Activated T-cell treated with anti-CD3 and anti-CD28 coated beads, Interleukin-2, amount 50 U/mL, for 48 hours (primary cell): Measurements from ENCODE around the gene AURKAIP1.
A peak's percentile ranks its signal among the peaks of the same experiment; 100 is the strongest.

ENCODE experiments used
- DNase-seq, 2 experiments: peaks; one replicate each; pipeline ENCODE4 v3.0.0-alpha.2; 2020

The AURKAIP1 gene

DNA sequence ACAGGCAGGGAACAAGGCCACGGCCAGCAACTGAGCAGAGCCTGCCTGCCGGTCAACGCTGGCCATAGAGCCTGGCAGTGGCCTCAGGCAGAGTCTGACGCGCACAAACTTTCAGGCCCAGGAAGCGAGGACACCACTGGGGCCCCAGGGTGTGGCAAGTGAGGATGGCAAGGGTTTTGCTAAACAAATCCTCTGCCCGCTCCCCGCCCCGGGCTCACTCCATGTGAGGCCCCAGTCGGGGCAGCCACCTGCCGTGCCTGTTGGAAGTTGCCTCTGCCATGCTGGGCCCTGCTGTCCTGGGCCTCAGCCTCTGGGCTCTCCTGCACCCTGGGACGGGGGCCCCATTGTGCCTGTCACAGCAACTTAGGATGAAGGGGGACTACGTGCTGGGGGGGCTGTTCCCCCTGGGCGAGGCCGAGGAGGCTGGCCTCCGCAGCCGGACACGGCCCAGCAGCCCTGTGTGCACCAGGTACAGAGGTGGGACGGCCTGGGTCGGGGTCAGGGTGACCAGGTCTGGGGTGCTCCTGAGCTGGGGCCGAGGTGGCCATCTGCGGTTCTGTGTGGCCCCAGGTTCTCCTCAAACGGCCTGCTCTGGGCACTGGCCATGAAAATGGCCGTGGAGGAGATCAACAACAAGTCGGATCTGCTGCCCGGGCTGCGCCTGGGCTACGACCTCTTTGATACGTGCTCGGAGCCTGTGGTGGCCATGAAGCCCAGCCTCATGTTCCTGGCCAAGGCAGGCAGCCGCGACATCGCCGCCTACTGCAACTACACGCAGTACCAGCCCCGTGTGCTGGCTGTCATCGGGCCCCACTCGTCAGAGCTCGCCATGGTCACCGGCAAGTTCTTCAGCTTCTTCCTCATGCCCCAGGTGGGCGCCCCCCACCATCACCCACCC is 43.7 kb downstream of the AURKAIP1 start, which contains the start of gene TAS1R3:
TAS1R3 (plus strand) TSS at position 213 of the 898 bp plus-strand sequence; CDS start at position 279, 66 bp downstream.
- no peak for DNase-seq

DNA sequence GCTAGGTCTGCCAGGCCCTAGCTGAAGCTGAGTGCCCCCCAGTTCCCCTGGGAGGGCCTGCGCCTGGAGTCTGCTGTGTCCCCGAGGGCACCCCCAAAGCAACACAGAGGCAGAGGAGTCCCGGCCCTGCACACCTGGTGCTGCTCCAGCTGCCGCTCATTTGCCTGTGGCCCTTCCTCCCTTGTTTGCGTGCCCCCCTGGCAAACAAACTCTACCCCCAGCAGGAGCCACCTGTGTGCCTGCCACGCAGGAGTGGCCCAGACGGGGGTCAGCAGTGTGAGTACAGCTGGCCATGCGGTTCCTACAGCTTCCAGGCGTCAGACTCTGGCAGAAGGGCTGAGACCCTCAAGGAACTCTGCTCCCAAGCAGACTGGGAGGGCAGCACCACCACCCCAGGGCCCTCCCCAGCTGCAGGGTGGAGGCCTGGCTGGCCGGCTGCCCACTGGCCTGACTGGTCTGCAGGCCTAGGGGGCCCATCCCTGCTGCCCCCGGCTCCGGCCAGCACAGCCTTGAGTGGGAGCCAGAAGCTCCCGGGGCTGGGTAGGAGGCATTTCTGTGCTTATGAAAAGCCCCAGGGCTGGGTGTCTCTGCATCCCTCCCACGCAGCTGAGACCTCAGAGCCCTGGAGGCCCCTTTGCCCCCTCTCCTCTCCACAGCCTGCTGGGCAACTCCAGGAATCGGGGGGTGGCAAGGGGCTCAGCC is 44.5 kb downstream of the AURKAIP1 start:
- no peak for DNase-seq

DNA sequence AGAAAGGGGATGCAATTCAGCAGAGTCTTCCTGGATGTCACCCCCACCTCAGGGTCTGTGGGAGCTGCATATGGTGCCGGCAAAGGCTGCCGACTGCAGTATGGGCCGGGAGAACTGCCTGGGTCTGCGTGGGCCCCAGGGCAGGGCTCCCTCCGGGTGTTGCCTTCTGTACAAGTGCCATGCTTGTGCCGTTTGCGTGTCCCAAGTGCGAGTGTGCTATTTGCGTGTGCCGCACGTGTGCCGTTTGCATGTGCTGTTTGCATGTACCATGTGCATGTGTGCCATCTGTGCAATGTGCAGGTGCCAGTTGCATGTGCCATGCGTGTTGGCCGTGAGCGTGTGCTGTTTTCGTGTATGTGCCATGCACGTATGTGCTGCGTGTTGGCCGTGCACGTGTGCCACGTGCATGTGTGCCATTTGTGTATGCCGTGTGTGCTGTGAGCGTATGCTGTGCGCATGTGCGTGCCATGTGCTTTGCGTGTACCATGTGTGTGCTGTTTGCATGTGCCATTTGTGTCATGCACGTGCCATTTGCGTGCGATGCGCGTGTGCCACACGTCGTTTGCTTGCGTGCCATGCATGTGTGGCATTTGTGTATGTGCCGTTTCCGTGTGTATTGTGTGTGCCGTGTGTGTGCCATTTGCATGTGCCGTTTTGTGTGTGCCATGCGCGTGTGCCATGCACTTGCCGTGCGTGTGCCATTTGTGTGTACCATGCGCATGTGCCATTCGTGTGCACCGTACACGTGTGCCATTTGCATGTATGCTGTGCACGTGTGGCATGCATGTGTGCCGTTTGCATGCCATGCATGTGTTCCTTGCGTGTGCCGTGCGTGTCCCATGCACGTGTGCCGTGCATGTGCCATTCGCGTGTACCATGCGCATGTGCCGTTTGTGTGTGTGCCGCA is 45.5 kb downstream of the AURKAIP1 start:
- no peak for DNase-seq

DNA sequence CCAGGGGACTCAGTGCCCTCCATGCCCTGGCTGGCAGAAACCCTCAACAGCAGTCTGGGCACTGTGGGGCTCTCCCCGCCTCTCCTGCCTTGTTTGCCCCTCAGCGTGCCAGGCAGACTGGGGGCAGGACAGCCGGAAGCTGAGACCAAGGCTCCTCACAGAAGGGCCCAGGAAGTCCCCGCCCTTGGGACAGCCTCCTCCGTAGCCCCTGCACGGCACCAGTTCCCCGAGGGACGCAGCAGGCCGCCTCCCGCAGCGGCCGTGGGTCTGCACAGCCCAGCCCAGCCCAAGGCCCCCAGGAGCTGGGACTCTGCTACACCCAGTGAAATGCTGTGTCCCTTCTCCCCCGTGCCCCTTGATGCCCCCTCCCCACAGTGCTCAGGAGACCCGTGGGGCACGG is 46.8 kb downstream of the AURKAIP1 start:
- no peak for DNase-seq

DNA sequence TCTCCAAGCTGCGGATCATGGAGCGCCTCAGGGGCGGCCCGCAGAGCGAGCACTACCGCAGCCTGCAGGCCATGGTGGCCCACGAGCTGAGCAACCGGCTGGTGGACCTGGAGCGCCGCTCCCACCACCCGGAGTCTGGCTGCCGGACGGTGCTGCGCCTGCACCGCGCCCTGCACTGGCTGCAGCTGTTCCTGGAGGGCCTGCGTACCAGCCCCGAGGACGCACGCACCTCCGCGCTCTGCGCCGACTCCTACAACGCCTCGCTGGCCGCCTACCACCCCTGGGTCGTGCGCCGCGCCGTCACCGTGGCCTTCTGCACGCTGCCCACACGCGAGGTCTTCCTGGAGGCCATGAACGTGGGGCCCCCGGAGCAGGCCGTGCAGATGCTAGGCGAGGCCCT is 47.7 kb downstream of the AURKAIP1 start:
- DNase-seq, result no peak

DNA sequence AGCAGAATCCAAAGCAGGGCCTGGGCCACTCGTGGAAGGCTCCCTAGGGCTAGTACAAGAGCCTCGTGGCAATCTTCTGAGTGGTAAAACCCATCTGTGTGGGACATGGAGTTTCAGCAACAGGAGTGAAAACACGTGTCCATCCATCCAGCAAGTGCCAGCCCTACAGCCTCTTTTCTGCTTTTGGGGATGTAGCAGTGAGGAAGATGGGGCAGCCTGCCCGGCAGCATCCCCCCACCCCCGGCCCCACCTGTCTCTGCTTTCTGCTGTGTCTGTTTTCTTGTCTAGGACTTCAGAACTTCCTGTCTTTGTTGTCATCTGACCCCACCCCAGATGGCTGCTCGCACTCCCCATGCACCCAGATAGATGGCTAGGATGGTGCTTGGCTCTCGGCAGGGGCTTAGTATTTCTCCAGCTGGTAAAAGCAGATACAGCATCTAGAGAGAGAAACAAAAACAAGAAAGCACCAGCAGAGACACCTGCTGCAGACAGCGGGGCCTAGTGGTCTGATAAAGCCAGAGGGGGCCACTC is 48.9 kb downstream of the AURKAIP1 start:
- no peak for DNase-seq

DNA sequence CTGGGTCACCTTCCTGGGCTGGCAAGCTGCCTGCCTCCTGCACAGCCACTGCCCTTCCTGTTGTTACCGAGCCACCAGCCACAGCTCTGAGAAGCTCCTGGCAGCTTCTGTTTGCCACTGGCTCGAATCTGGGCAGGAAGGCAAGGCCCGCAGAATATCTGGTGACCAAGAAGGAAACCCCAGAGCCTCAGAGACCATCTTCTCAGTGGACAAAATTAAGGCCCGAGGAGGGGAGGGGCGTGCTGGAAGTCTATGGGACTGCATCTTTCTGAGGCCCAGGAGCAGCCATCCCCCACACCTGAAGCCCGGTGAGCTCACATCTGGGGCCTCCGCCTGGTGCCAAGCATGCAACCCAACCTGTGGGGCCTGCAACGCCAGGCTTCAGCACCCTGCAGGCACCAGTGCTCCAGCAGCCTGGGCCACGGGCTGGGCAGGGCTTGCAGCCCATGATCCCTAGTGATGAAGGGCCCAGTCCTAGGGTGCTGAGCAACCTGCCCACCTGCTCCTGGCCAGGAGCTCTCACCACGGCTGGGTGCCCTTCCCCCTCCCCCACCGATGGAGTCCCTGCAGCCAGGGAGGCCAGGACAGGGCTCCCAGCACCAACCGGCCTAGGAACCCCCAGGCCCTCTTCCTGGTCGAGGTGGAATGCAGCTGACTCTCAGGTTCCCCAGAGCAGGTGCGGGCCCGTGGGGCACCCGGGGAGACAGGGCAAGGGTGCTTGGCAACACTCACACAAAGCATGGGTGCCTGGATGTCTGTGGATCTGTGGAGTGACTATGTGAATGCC is 49.5 kb downstream of the AURKAIP1 start:
- DNase-seq, result no peak

DNA sequence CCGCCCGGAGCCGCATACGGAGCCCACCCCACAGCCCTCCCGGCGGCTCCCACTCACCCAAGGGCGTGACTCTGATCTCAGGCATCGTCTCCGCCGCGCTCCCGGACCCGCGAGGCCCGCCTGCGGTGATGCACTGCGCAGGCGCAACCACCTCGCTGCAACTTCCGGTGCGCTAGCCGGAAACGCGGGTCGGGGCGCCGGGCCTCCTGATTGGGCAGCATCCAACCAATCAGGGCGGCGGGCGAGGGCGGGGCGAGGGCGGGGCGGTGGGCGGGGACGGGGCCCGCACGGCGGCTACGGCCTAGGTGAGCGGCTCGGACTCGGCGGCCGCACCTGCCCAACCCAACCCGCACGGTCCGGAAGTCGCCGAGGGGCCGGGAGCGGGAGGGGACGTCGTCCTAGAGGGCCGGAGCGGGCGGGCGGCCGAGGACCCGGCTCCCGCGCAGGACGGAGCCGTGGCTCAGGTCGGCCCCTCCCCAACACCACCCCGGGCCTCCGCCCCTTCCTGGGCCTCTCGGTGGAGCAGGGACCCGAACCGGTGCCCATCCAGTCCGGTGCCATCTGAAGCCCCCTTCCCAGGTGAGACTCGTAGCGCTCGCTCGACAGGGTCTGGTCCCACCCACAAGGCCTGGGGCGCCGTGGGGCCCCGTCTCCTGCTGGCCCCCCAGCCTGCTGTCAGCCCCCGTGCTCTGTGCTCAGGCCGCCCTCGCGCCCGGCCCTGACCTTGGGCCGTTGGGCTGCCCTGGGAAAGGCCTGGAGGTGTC is 50.3 kb downstream of the AURKAIP1 start, which contains the start of the genes CPTP and INTS11:
CPTP (plus strand) TSS at position 279 of the 764 bp plus-strand sequence. CDS start 2,109 bp downstream, outside the sequence.
INTS11 (minus strand) TSS at position 137 of the 764 bp plus-strand sequence; CDS start at position 85, 52 bp downstream.
- peak; percentile 97 for DNase-seq

DNA sequence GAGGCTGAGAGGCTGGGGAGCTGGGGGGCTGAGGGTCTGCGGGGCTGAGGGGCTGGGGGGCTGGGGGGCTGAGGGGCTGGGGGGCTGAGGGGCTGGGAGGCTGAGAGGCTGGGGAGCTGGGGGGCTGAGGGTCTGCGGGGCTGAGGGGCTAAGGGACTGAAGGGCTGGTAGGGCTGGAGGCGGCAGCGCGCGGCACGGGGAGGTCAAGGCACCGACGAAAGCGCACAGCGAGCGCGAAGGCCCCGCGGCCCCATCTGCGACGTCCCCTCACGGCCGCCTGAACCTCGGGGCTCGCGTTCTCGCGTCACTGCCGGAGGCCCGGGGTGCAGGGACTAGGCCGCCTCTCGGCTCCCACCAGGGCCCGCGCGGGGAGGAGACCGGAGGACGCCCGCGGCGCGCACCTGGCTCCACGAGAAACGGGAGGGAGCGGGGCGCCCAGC is 50.9 kb downstream of the AURKAIP1 start:
- no peak for DNase-seq
